K562 (cell line): ENCODE results near the gene ROPN1L. TPM values are rescaled to one million over a fixed set of nuclear protein-coding genes. Genes with fewer than 3 reads are reported as not detected.

Source experiments
- ARID1B ChIP-seq: fragments of 450-650 bp; IDR thresholded peaks from 2 replicates; pipeline ENCODE4 v1.6.1; 2016; ENCODE audit warnings: antibody characterized with exemption, mild to moderate bottlenecking, inconsistent platforms
- ARNT ChIP-seq, 2 experiments: fragments of 450-650 bp; IDR thresholded peaks; 2 replicates each; pipeline ENCODE4 v1.6.1; 2016; ENCODE audit warnings: mild to moderate bottlenecking in 1 of 2
- CBFA2T3 ChIP-seq: fragments of 450-650 bp; IDR thresholded peaks from 2 replicates; pipeline ENCODE4 v1.6.1; 2017
- DPF2 ChIP-seq: fragments of 450-650 bp; IDR thresholded peaks from 2 replicates; pipeline ENCODE4 v1.6.1; 2016
- E2F4 ChIP-seq: sonication (generic); formaldehyde crosslinking; IDR thresholded peaks from 2 replicates; pipeline ENCODE4 v1.8.0; 2022; ENCODE audit warnings: mild to moderate bottlenecking, low read depth, missing genetic modification reagents
- FOXM1 ChIP-seq, 2 experiments: fragments of 450-650 bp in 1 of 2; sonication (generic) in 1 of 2; formaldehyde crosslinking in 1 of 2; IDR thresholded peaks; 2 replicates each; pipeline versions ENCODE4 v1.6.1 to v1.9.0; 2017 to 2022; ENCODE audit warnings: low read depth in 2 of 2, mild to moderate bottlenecking in 2 of 2, missing genetic modification reagents in 1 of 2, moderate library complexity in 1 of 2
- HDGF ChIP-seq: fragments of 450-650 bp; IDR thresholded peaks from 2 replicates; pipeline ENCODE4 v1.6.1; 2016
- JUN ChIP-seq, 2 experiments: sonication (generic) in 1 of 2; formaldehyde crosslinking in 1 of 2; IDR thresholded peaks; 2 replicates each; pipeline versions ENCODE4 v1.6.1 to v1.8.0; 2012 to 2022; ENCODE audit warnings: borderline replicate concordance in 2 of 2, mild to moderate bottlenecking in 2 of 2, improper control_type of control experiment in 1 of 2, low read depth in 1 of 2, low read length in 1 of 2, missing genetic modification reagents in 1 of 2
- MECOM ChIP-seq: fragments of 250-450 bp; sonication (Bioruptor Pico); IDR thresholded peaks from 2 replicates; pipeline ENCODE4 v1.8.0; 2022; ENCODE audit warnings: inconsistent platforms
- MTA3 ChIP-seq: fragments of 450-650 bp; formaldehyde crosslinking; IDR thresholded peaks from 2 replicates; pipeline ENCODE4 v1.6.1; 2017; ENCODE audit warnings: mild to moderate bottlenecking, borderline replicate concordance
- POLR2AphosphoS5 ChIP-seq: IDR thresholded peaks from 2 replicates; pipeline ENCODE4 v1.6.1; 2011; ENCODE audit warnings: mild to moderate bottlenecking, low read depth, low read length, moderate library complexity; ENCODE audit not compliant: control insufficient read depth, insufficient read depth
- TCF3 ChIP-seq: sonication (generic); formaldehyde crosslinking; IDR thresholded peaks from 2 replicates; pipeline ENCODE4 v1.4.0; 2020; ENCODE audit warnings: mild to moderate bottlenecking, missing genetic modification reagents
- ZBTB40 ChIP-seq, 2 experiments: fragments of 450-650 bp in 1 of 2; sonication (generic) in 1 of 2; formaldehyde crosslinking in 1 of 2; IDR thresholded peaks; 2 replicates each; pipeline versions ENCODE4 v1.7.1 to v1.9.0; 2016 to 2022; ENCODE audit warnings: inconsistent platforms in 1 of 2, mild to moderate bottlenecking in 1 of 2, missing genetic modification reagents in 1 of 2
- polyA plus RNA-seq, 8 experiments: library from polyadenylated mRNA; depleted of rRNA in 4 of 8; stranded (reverse) in 5 of 8; unstranded in 3 of 8; fragments of >200 nt; fragmentation: Nextera tagmentation in 2 of 8; fragmentation: Illumina TruSeq in 1 of 8; extraction: Ambion mirVana in 2 of 8; extraction: Trizol in 1 of 8; gene quantifications; 2 replicates each; pipeline versions ENCODE4 v1.2.1 to v1.2.3, GENCODE V29; 2011 to 2014; ENCODE audit warnings: inconsistent platforms in 1 of 8, missing spikeins in 1 of 8
- total RNA-seq, 7 experiments: library from RNA; depleted of rRNA in 6 of 7; stranded (reverse); fragments of >200 nt in 6 of 7; fragmentation: Illumina TruSeq in 2 of 7; extraction: Trizol in 2 of 7; gene quantifications; 2 replicates each; pipeline versions ENCODE4 v1.2.1 to v1.2.3, GENCODE V29; 2011 to 2021; ENCODE audit warnings: low replicate concordance in 1 of 7

ROPN1L gene
- total and polyA plus RNA-seq, 9 of the 15 experiments (the other 6 are each of a cell fraction or from before 2014, with no cell fraction given) = 0.04 to 0.85 (median 0.24) TPM; not detected in 3

- peak; percentile 85; the same call in 1 of the 2 replicates for TF ChIP-seq HDGF
- TF ChIP-seq ARID1B = peak; percentile 83
- 0 out of 2 replicates have a peak, but pooled peaks have one; percentile 23 for TF ChIP-seq MECOM (CRISPR knock-in tag)
- 0 out of 2 replicates have a peak, but pooled peaks have one; percentile 35 for TF ChIP-seq MTA3
- no peak for TF ChIP-seq JUN (IDR thresholded peaks at IDR 0.05; ENCODE audit: borderline replicate concordance, low read depth, low read length)
- no peak for TF ChIP-seq JUN (CRISPR knock-in tag; IDR thresholded peaks at IDR 0.05; ENCODE audit: borderline replicate concordance)
- no peak for TF ChIP-seq E2F4 (CRISPR knock-in tag)
- TF ChIP-seq ARNT (IDR thresholded peaks at IDR 0.05) = 0 out of 4 replicates have a peak, but pooled peaks of 1 of the 2 experiments have one; percentile 47
- TF ChIP-seq CBFA2T3 = peak; percentile 66
- 0 out of 2 replicates have a peak, but pooled peaks have one; percentile 15 for TF ChIP-seq FOXM1 (IDR thresholded peaks at IDR 0.05; ENCODE audit: low read depth)
- TF ChIP-seq FOXM1 (CRISPR knock-in tag; IDR thresholded peaks at IDR 0.05; ENCODE audit: low read depth) = no peak
- TF ChIP-seq TCF3 (CRISPR knock-in tag) = peak; percentile 71
- peak; percentile 64; the same call in 1 of the 2 replicates for TF ChIP-seq POLR2AphosphoS5
- TF ChIP-seq ZBTB40 (IDR thresholded peaks at IDR 0.05) = 0 out of 2 replicates have a peak, but pooled peaks have one; percentile 20
- no peak for TF ChIP-seq ZBTB40 (CRISPR knock-in tag; IDR thresholded peaks at IDR 0.05)
- TF ChIP-seq DPF2 = peak; percentile 83
Measured at GRCh38 chr5:10439692-10440091, 2.0 kb upstream of the ROPN1L start (continued).
